Raji (cell line): Measurements from ENCODE around the gene HECTD4.
A peak's percentile ranks its signal among the peaks of the same experiment; 100 is the strongest.

Source experiments
- POLR2A ChIP-seq: IDR thresholded peaks from 2 replicates; pipeline ENCODE4 v1.6.1; 2011; ENCODE audit warnings: low read depth, low read length, control low read depth; ENCODE audit not compliant: insufficient read depth

HECTD4 gene

GRCh38 chr12:112409064-112409905, 27.1 kb upstream of the HECTD4 start, which contains the start of gene RPL6:
Gene RPL6, minus strand, starts transcription at chr12:112409605. Its CDS starts 949 bp downstream, at chr12:112408656.
- TF ChIP-seq POLR2A = peak; percentile 98

- TF ChIP-seq POLR2A = no peak
Observed at GRCh38 chr12:112408621-112409020, 26.4 kb upstream of the HECTD4 start.

DNA sequence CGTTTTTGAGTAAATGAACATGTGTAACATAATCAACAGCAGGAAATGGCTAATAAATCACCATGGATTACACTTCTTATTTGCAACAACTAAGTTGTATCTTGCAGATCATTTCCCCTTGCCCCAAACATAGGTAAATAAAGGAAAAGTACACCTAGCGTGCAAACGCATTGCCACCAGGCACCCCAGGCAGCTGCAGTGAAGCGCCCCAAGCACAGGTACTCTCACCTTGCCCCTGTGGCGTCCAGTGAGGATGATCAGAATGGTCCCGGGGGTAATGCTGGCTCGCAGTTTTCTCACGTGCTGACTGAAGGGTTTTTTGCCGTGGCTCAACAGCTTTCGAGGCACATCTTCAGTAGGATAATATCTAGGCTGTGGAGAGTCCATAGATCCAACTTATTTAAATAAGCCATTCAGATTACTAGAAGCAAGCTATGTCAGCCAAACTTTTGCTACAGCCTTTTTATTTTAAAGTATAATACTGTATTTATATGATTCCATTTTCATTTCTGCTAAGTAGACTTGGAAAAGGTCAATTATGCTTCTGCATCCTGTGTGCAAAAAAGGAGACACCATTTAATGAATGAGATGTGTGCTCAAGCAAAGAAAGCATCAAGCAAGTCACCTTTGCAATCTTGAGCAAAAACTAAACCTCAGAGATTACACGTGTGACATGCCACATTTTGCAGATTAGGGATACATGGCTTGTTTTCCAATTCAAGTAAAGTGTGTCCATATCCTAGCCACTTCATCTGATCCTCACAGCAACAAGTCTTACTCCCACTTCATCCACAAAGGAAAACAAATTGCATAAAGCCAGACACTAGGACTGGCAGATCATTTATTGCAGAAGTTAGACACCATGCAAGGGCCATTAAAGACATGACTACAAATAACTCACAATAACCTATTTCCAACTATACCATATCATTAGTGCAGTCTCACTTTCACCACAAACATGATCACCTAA, 24.6 kb upstream of the HECTD4 start:
- TF ChIP-seq POLR2A = no peak

DNA sequence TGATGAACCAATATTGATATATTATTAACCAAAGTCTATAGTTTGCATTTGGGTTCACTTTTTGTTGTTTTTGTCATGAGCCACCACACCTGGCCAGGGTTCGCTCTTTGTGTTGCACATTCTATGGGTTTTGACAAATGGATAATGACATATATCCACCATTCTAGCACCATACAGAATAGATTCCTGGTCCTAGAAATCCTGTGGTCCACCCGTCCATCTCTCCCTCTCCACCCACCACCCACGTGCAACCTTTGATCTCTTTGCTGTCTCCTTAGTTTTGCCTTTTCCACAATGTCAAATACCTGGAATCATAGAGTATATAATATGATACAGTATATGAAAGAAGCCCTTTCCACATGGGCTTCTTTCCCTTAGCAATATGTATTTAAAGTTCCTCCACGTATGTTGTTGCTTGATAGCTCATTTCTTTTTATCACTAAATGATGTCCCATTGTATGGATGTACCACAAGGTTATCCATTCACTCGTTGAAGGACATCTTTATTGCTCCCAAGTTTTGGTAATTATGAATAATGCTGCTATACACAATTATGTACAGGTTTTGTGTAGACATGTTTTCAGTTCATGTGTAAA, 19.8 kb upstream of the HECTD4 start:
- no peak for TF ChIP-seq POLR2A

DNA sequence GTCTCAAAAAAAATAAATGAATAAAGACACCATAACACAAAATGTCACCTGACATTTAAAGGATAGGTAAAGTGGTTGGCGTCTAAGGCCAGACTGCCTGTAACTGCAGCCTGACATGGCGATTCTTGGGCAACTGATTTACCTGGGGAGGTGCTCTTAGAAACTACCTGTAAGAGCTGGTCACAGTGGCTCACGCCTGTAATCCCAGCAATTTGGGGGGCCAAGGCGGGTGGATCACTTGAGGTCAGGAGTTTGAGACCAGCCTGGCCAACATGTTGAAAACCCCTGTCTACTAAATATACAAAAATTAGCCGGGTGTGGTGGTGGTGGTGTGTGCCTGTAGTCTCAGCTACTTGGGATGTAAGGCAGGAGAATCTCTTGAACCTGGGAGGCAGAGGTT, 18.8 kb upstream of the HECTD4 start:
- no peak for TF ChIP-seq POLR2A

DNA sequence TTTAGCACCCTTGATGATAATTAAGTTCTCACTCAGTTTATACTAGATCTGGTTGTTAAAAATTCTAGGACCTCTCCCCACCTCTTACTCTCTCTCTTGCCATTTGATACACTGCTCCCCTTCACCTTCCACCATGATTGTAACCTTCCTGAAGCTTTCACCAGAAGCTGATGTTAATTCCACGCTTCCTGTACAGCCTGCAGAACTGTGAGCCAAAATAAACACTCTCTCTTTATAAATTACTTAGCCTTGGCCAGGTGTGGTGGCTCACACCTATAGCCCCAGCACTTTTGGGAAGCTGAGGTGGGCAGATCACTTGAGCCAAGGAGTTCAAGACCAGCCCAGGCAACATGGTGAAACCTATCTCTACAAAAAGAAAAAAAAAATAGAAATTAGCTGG, 11.1 kb upstream of the HECTD4 start:
- TF ChIP-seq POLR2A = no peak

DNA sequence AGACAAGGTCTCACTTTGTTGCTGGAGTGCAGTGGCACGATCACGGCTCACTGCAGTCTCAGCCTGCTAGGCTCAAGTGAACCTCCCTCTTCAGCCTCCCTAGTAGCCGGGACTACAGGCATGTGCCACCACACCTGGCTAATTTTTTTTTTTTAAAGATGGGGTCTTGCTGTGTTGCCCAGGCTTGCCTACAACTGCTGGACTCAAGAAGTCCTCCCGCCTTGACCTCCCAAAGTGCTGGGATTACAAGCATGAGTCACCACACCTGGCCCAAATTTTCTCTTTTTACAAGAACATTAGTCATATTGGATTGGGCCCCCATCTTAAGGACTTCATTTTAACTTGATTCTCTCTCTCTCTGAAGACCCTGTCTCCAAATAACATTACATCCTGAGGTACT, 7.0 kb upstream of the HECTD4 start:
- no peak for TF ChIP-seq POLR2A

- TF ChIP-seq POLR2A = no peak
Observed at GRCh38 chr12:112386726-112387125, 4.5 kb upstream of the HECTD4 start.

- TF ChIP-seq POLR2A = no peak
Observed at GRCh38 chr12:112382866-112383265, 635 bp upstream of the HECTD4 start.

DNA sequence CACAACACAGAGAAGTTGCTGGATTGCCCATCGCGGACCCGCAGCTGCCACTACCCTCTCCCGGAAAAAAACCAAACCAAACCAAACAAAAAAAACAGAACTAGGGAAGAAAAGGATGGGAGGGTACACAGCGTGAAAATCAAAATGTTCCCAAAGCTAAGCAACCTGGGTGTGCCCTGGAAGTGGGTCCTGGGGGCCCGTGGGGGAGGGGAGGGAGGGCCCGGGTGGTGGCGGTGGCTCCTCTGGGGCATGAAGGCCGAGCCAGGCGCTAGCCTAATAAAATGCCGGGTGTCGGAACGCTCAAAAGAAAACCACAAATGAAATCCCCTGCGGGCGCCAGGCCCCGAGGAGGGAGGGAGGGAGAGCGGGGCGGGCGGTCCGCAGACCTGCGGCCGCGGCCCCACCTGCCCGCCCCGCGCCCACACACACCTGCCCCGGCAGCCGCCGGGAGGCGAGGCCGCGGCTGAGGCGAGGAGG, 787 bp downstream of the HECTD4 start:
- TF ChIP-seq POLR2A = no peak

DNA sequence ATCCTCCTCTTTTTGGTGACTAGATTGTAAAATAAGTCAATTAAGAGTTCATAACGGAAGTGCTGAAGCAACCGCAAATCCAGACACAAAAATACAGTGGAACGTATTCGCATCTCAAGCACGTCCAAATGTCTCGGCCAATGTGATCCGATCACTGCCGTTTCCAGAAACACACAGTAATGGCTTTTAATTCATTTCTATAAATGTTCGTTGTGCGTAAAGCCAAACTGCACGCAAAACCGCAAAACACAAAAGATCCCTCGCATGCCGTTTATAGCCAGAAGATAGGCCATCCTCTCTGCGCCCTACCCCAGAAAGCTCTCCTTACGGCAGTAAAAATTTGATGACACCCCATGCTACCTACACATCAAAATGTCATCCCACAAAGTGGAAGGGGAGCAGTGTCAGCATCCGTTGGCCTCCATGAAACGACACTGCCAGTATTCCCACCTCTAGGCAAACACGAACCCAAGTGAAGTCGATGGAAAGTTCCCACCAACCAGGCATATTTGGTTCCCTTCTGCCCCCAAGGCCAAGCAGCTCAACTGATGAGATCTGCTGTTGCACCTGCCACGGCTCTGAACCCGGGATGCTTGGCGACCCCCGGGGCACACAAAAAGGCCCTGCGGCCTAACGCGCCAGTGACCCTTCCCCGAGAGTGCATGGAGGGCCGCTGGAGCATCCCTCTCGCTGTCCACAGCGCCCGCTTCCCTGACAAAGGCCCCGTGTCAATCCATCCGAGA, 1.4 kb downstream of the HECTD4 start:
- TF ChIP-seq POLR2A = no peak

DNA sequence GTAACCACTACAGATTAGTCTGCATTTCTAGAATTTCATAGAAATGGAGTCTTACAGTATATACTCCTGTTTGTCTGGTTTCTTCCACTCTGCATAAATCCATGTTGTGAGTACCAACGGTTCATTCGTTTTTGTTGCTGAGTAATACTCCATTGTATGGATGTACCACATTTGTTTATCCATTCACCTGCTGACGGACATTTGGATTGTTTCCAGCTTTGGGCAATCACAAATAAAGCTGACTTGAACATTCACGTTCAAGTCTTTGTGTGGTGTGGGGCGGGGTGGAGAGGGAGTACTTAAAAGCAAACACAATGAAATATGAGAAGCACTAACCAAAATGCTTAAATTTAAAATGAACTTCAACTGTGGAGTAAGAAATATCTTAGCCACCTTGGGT, 7.1 kb downstream of the HECTD4 start:
- no peak for TF ChIP-seq POLR2A

DNA sequence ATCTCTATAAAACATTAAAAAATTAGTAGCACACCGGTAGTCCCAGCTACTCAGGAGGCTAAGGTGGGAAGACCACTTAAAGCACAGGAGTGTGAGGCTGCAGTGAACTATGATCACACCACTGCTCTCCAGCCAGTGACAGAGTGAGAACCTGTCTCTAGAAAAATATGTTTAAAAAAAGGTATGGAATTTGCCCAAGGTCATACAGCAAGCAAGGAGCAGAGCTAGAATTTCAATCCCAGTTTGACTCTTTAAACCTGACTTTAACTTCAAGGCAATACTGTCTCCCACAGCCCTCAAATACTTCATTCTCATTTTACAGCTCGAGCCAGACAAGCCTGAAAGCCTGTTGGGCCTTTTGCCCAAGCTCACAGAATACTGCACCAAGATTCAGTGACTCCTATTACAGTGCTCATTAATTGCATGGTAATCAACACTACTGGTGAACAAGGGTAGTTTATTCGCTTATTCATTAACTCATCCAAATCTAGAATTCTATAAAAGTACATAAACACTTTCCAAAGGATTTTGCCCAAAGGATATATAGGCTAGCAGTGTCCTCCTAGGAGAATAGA, 8.0 kb downstream of the HECTD4 start:
- no peak for TF ChIP-seq POLR2A

- TF ChIP-seq POLR2A = no peak
Observed at GRCh38 chr12:112370868-112371510, 11.2 kb downstream of the HECTD4 start.
